HG02623 (cell line): Measurements from ENCODE around the gene ZNF587B.
"Not testable (repeated sequence)": the region's sequence is repeated elsewhere in the genome, so short reads cannot be mapped to it uniquely, and the experiment has no call there.

ENCODE experiments used
- ATAC-seq: cut with Tn5 transposase; IDR thresholded peaks from one replicate; pipeline ENCODE4 v1.9.1; 2021; ENCODE audit warnings: moderate library complexity; ENCODE audit not compliant: unreplicated experiment

The ZNF587B gene

DNA sequence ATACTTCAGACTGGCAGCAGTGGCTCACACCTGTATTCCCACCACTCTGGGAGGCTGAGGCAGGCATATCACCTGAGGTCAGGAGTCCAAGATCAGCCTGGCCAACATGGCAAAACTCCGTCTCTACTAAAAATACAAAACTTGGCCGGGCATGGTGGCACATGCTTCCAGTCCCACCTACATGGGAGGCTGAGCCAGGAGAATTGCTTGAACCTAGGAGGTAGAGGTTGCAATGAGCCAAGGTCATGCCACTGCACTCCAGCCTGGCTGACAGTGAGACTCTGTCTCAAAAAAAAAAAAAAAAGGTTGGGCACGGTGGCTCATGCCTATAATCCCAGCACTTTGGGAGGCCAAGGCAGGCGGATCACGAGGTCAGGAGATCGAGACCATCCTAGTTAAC lies 39.6 kb downstream of the ZNF587B start:
- not testable (repeated sequence) for ATAC-seq

DNA sequence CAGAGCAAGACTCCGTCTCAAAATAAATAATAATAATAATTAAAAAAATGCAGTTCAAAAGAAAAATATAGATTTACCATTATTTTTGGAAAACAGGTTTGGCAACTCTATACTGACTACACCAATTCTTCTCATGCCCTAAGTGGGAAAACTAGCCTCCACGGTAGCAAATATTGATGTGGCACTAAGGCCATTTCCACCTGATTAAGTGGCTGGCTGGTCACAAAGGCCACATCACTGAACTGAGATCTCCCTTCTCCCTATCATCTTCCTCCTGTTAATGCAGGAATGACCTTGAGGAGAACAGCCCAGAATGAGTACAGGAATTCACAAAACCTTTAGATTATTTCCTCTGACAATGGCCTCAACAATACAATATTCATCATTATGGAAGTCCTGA lies 40.1 kb downstream of the ZNF587B start:
- ATAC-seq = no peak

DNA sequence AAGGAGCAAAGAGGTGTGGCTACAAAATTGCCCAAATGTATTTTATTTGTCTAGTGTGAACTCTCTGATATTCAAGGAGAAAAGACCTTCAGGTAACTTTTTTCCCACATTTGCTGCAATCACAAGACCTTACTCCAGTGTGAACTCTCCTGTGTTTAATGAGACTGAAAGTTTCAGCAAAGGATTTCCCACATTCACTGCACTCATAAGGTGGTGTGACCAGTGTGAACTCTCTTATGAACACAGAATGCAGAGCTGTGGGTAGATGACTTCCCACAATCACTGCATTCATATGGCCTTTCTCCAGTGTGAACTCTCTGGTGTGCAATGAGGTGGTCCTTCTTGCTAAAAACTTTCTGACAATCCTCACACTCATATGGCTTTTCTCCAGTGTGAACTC lies 42.4 kb downstream of the ZNF587B start:
- ATAC-seq = no peak

DNA sequence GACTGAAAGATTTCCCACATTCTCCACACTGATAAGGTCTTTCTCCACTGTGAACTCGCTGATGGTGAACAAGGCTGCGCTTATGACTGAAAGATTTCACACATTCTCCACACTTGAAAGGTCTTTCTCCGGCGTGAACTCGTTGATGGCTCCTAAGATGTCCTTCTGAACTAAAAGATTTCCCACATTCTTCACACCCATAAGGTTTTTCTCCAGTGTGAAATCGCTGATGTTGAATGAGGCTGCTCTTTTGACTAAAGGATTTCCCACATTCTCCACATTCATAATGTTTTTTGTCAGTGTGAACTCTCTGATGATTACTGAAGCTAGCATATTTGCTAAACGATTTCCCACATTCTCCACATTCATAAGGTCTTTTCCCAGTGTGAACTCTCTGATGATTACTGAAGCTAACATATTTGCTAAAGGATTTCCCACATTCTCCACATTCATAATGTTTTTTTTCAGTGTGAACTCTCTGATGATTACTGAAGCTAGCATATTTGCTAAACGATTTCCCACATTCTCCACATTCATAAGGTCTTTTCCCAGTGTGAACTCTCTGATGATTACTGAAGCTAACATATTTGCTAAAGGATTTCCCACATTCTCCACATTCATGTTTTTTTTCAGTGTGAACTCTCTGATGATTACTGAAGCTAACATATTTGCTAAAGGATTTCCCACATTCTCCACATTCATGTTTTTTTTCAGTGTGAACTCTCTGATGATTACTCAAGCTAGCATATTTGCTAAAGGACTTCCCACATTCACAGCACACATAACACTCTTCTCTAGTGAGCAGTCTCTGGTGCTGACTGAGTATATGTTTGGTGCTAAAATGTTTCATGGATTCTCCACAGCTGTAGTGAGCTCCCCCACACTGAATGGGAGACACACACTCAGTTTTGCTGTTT lies 44.0 kb downstream of the ZNF587B start:
- ATAC-seq = not testable (repeated sequence)

DNA sequence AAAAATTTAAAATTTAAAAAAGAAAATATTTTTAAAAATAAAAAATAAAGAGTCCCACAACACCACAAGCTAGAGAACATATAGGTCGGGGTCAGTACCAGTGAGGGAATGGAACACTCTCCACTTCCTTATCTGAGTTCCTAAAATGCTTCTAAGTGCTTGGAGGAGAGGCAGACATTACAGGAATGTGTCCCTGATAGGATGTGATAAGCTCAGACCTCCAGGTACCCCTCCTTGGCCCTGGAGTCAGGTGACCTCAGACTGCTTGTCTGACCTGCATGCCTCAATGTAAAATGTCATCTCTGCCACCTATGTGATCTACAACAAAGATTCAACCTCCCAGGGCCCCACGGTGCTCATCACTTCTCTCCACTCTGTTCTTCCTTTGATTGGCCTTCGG lies 55.9 kb downstream of the ZNF587B start:
- ATAC-seq = no peak

DNA sequence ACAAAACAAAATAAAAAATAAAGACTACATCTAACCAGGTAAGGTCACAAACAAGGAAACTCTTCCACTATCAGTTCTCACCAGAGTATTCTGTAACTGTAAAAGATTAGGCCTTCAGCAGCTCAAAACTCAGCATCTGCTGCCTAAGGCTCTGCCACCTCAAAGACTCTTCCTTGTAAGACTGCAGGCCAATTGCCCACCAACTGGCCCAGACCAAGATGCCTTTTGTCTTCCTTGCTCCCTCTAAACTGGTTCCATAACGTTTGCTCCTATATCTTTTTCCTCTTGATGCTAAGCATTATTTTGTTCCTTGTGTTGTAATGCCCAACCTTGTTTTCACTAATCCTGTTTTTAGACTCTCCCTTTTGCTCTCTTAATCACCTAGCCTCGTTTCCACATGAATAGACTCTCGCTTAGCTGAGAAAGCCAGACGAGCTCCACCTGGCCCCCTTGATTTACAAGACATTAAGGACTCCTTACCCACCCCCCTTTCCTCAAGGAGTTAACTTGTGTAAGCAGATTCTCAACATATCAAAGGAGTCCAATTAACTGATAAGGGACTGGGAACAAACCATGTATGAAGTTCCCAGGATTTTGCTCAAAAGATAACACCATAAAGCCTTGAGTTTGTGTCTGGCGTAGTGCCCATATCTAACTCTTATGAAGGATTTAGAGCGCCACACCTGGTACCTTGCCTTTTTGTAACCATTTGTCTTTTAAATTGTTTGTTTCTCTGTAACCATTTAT lies 57.3 kb downstream of the ZNF587B start:
- no peak for ATAC-seq

DNA sequence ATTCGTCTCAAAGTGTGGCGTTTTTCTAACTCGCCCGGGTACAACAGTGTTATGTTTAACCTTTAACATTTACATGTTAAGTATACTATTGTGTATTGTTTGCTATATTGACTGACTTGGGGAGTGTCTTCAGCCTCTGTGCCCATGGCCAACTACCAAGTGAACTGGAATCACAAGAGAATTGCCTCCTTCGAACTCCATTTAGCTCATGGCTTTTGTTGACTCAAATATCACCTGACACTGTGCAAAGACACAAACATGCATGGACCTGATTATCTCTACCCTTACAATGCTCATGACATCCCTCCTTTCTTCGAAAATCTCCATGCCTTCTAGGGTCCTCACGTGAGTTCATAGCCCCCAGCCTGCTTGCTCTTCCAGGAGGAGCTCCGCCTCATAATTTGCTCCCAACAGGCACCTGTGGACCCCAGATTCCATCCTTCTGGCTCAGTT lies 58.0 kb downstream of the ZNF587B start:
- ATAC-seq = no peak

DNA sequence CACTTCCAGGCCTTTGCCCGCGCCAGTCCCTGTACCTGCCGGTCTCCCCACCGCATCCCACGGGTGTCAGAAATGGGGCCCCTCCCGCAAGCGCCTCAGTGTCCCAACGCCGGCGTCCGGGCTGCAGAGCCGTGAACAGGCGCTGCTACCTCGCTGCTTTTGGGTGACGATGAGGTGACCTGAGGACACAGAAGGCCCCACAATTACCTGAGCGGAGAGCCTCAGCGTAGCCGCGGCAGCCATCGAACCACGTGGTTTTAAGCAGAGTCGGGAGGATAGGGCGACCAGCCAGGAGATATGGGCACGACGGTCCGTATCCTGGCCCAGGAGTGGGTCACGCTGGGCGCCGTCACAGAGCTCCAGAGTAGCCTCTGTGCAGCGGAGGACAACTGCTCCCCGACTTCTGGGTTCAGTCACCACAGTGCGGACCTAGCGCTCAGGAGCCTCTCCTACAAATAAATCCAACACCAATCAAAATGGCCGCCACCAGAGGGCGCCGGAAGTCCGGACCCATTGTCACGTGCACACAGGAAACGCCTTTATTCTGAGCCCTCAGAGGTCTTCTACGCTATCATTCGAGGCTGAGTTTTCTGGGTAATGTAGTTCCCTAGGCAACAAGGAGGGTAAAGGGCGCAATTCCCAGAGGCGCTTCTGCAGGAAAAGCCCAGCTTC lies 58.6 kb downstream of the ZNF587B start, which contains the start of gene ZNF814:
ZNF814 (minus strand) TSS at position 478 of the 672 bp plus-strand sequence; CDS start at position 243, 235 bp downstream.
- ATAC-seq = no peak

DNA sequence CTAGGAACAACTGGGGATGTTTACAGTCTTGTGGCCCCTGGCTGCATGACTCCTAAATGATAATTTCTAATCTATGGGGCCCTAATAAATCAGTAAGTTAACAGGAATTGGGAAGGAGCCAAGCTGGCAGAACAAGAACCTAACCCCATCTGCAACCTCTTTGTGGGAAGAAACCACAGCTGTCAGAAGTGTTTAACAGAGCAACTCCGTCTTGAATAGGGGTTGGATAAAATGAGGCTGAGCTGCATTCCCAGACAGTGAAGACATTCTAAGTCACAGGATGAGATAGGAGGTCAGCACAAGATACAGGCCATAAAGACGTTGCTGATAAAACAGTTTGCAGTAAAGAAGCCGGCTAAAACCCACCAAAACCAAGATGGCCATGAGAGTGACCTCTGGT lies 60.6 kb downstream of the ZNF587B start:
- not testable (repeated sequence) for ATAC-seq
